ENCODE measurements around the gene SH3BGRL2. TPM values are rescaled to one million over a fixed set of nuclear protein-coding genes. Genes with fewer than 3 reads are reported as not detected.
"Not testable (repeated sequence)": the region's sequence is repeated elsewhere in the genome, so short reads cannot be mapped to it uniquely, and the experiment has no call there.

Gene SH3BGRL2
- total RNA-seq, 2 donors from 2014 or later, result 0.62 to 0.63 TPM

DNA sequence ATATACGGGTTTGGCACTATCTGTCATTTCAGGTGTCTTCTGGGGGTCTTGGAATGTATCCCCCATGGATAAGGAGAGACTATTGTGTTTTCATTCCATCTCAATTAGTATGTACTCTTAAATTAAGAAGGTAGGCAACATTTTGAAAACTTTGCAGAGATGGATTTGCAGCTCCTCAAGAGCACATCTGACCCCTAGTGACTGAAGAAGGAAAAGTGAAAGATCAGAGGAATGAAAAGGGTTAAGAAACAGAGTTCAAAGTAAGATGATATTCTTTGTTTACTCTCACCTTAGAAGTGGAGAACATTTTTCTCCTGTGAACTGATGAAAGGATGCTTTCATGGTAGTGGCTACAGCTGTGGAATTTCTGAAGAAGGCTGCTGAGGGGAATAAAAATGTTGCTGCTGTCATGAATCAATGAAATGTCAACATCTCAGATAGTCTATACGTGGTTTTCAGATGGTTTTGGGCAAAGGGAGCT is 41.5 kb downstream of the SH3BGRL2 start:
- no peaks in the 10 kb centered on the region for H3K9me3 Mint-ChIP-seq
- no peak for ATAC-seq (replicated peaks in 1 of 2)
- H3K27ac Mint-ChIP-seq, result peak overlapping the region; percentile 29
- H3K4me1 Mint-ChIP-seq (ENCODE audit: low read depth), result peaks cover 23% of the 10 kb centered on the region
- no peak for DNase-seq
- H3K4me3 Mint-ChIP-seq, result peak overlapping the region in 1 of 2 donors; percentile 32
- no peaks in the 10 kb centered on the region for H3K36me3 Mint-ChIP-seq (ENCODE audit: insufficient read depth in 2 of 2)
- H3K27me3 Mint-ChIP-seq (ENCODE audit: low read depth), result no peaks in the 10 kb centered on the region

DNA sequence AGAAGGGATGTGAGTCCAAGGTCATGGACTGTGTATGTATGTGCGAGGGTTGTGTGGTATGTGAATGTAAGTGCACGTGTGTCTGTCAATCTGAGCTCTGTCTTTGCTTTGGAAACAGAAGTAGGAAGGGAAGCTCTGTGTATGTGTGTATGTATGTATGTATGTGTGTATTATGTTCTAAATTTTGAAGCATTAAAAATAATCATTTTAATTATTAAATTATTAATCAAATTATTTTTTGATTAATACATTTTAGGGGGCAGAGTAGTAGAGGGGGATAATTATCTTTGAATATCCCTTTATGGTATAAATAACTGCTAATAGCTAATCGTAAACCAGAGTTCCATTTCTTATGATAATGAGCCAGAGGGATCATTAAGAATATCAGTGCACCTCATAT is 42.8 kb downstream of the SH3BGRL2 start:
- H3K4me3 Mint-ChIP-seq, result no peak overlapping the region
- ATAC-seq (replicated peaks in 1 of 2) (no peak), DNase-seq (no peak)
- H3K9me3 Mint-ChIP-seq, result no peaks in the 10 kb centered on the region
- no peaks in the 10 kb centered on the region for H3K36me3 Mint-ChIP-seq (ENCODE audit: insufficient read depth in 2 of 2)
- no peaks in the 10 kb centered on the region for H3K27me3 Mint-ChIP-seq (ENCODE audit: low read depth)
- H3K4me1 Mint-ChIP-seq (ENCODE audit: low read depth), result peaks cover 23% of the 10 kb centered on the region
- H3K27ac Mint-ChIP-seq, result no peak overlapping the region

DNA sequence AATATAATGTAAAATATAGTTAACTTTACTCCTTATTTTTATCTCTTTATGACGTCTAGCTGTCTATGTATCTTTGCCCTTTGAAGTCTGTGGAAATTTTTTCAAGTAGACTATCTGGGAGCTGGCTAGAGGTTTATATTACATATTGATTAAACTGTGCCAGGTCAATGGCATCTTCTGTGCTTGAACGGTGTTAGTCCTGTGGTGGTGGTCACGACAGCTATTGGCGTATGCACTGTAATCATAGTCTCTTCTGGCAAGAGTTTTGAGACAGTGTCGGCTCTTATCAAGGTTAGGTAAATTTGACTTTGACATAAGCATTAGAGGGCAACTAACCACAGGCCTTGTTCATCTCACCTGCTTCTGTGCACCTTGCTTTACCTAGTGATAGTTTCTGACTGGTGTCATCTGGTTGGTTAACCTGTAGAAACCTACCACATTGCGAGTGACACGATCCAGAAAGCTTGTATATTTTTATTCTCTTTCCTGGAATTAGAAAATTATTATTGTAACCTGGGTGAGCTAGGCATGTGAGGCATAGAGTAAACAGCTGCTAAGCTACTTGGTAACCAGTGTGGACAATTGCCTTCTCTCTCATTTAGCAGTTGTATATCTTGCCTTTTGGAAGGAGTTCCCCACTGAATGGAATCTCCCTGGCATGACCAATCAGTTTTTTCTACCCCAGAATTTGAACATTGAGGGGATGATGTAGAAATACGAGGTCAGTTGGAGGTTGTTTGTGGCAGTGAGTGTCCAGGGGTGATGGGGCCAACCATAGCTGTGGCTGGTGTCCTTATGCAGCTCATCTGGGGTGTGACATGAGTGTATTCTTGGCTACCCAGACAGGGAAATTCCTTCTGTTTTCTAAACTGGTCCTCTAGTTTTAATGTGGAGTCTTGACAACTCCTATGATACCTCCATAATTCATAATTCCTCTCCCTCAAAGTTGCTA is 45.9 kb downstream of the SH3BGRL2 start:
- no peaks in the 10 kb centered on the region for H3K36me3 Mint-ChIP-seq (ENCODE audit: insufficient read depth in 2 of 2)
- no peak for ATAC-seq (replicated peaks in 1 of 2)
- DNase-seq, result no peak
- no peak overlapping the region for H3K4me3 Mint-ChIP-seq
- H3K27me3 Mint-ChIP-seq (ENCODE audit: low read depth), result no peaks in the 10 kb centered on the region
- peaks cover 9% of the 10 kb centered on the region for H3K4me1 Mint-ChIP-seq (ENCODE audit: low read depth)
- H3K27ac Mint-ChIP-seq, result no peak overlapping the region
- no peaks in the 10 kb centered on the region for H3K9me3 Mint-ChIP-seq

GRCh38 chr6:79682682-79683081 is 51.6 kb downstream of the SH3BGRL2 start:
- not testable (repeated sequence) for H3K27me3 Mint-ChIP-seq (ENCODE audit: low read depth); H3K4me3 Mint-ChIP-seq; H3K4me1 Mint-ChIP-seq (ENCODE audit: low read depth); DNase-seq; H3K27ac Mint-ChIP-seq; H3K36me3 Mint-ChIP-seq (ENCODE audit: insufficient read depth in 2 of 2); H3K9me3 Mint-ChIP-seq; ATAC-seq (replicated peaks in 1 of 2)

DNA sequence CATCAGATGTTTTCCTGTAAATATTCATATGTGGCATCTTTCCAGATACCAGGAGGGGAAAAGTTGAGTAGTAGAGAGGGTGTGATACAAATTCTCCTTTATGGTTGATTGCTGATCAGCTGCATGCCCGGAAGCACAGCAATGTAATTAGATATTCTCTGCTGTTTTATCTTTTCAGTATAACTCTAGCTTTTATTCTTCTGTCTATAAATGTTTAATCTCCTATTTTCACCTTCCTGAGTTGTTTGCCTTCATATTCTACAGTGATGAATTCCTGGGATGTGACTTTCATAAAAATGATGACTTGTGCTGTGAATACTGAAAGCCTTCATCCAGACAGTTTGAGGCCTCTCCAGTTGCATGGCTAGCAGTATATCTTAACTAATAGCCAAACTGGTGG is 53.7 kb downstream of the SH3BGRL2 start:
- ATAC-seq (replicated peaks in 1 of 2), result no peak
- no peaks in the 10 kb centered on the region for H3K4me1 Mint-ChIP-seq (ENCODE audit: low read depth)
- no peaks in the 10 kb centered on the region for H3K9me3 Mint-ChIP-seq

DNA sequence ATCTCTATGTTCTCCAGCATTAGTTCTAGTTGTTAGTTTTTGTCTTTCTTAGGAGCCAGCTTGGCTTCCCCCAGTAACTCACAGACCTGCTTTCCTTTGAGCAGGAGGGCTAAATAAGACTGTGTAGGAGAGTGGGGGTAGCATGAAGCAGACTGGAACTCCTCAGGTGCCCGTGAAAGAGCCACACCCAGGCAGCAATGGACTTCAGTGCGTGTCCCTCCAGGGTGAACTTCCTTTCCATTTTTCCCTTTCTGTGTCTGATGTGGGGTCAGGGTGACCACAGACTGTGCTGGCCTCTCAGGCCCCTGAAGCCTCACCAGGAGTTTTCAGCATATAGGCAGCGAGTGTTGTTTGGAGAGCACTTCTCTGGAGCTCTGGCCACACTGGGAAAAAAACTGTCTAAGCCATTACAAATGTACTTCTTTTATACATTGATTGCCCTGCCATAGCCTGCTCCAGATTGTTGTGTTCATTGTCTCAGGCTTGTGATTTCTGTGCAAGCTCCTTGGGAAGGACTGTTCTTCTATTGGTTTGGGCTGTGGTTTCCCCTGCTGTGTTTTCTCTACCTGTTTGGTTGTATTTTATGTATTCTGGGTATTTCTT is 55.7 kb downstream of the SH3BGRL2 start:
- no peak for ATAC-seq (replicated peaks in 1 of 2)
- Mint-ChIP-seq H3K4me1 (ENCODE audit: low read depth) (no peaks in the 10 kb centered on the region), H3K4me3 (no peak overlapping the region), H3K27ac (no peak overlapping the region), H3K27me3 (ENCODE audit: low read depth) (no peaks in the 10 kb centered on the region), H3K36me3 (ENCODE audit: insufficient read depth in 2 of 2) (peaks cover 0 to 2% of the 10 kb centered on the region in 2 donors), H3K9me3 (no peaks in the 10 kb centered on the region)
- DNase-seq, result no peak

More for the DNA sequence above, 53.7 kb downstream of the SH3BGRL2 start:
- no peaks in the 10 kb centered on the region for H3K36me3 Mint-ChIP-seq (ENCODE audit: insufficient read depth in 2 of 2)
- no peak overlapping the region for H3K4me3 Mint-ChIP-seq
- no peak for DNase-seq
- no peaks in the 10 kb centered on the region for H3K27me3 Mint-ChIP-seq (ENCODE audit: low read depth)
- H3K27ac Mint-ChIP-seq, result no peak overlapping the region

DNA sequence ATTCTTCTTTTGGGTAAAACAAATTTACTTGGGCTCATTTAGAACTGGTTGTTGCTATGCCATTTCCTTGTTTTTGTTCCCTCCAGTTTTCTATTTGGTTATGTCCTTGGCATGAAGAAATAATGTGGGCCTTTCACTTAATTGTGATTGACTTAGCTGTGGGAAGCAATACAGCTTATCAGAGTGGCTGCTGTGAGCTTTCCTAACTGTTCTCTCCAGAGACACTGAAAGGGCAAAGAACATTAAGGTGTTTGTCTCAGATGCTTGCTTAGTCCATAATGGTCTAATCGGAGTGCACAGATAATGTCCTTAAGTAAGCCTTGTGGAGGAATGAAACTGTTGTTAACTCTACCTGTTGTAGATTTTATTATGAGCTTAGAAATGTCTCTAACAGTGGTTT is 56.6 kb downstream of the SH3BGRL2 start:
- H3K4me1 Mint-ChIP-seq (ENCODE audit: low read depth), result no peaks in the 10 kb centered on the region
- ATAC-seq (replicated peaks in 1 of 2) (no peak), DNase-seq (no peak)
- no peak overlapping the region for H3K27ac Mint-ChIP-seq
- H3K9me3 Mint-ChIP-seq, result no peaks in the 10 kb centered on the region
- H3K36me3 Mint-ChIP-seq (ENCODE audit: insufficient read depth in 2 of 2), result peaks cover 0 to 2% of the 10 kb centered on the region in 2 donors
- no peak overlapping the region for H3K4me3 Mint-ChIP-seq
- no peaks in the 10 kb centered on the region for H3K27me3 Mint-ChIP-seq (ENCODE audit: low read depth)

- H3K27me3 Mint-ChIP-seq (ENCODE audit: low read depth), result no peaks in the 10 kb centered on the region
- no peak for DNase-seq
- no peaks in the 10 kb centered on the region for H3K4me1 Mint-ChIP-seq (ENCODE audit: low read depth)
- no peak overlapping the region for H3K27ac Mint-ChIP-seq
- H3K36me3 Mint-ChIP-seq (ENCODE audit: insufficient read depth in 2 of 2), result peaks cover 0 to 2% of the 10 kb centered on the region in 2 donors
- no peak overlapping the region for H3K4me3 Mint-ChIP-seq
- H3K9me3 Mint-ChIP-seq, result peaks cover 0 to 1% of the 10 kb centered on the region in 2 donors
- no peak for ATAC-seq (replicated peaks in 1 of 2)
These were observed 63.0 kb downstream of the SH3BGRL2 start for GRCh38 chr6:79694156-79694555.

DNA sequence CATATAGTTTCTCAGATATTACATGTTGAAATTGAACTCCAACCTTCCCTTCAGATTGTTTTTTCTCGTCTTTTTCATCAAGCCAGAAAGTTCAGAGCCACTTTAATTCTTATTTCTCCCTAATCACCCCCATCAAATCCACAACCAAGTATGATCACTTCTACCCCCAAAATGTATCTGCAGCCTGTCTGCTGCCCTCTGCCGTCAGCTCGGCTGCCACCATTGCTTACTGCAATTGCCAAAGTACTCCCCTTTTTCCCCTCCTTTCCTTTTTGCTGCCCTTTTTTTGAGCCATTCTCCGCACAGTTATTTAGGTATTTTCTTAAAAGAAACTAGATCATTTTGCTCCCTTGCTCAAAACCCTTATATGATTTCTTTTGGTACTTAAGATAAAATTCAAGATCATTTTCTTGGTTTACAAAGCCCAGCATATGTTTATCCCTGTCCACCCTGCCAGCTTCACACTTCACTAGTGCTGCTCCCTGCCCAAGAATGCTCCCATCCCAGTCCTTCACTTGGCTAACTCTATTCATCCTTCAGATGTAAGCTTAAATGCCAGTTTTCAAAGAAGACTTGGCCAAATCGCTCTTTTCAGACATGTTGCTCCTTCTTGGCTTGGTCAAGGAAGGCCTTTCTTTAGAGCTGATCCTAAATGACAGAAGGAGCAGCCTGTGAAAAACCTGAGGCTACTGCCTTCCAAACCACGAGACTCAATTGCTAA is 63.7 kb downstream of the SH3BGRL2 start:
- no peak overlapping the region for H3K4me3 Mint-ChIP-seq
- H3K36me3 Mint-ChIP-seq (ENCODE audit: insufficient read depth in 2 of 2), result peaks cover 0 to 2% of the 10 kb centered on the region in 2 donors
- H3K4me1 Mint-ChIP-seq (ENCODE audit: low read depth), result no peaks in the 10 kb centered on the region
- H3K9me3 Mint-ChIP-seq, result peaks cover 0 to 1% of the 10 kb centered on the region in 2 donors
- ATAC-seq (replicated peaks in 1 of 2), result no peak
- DNase-seq, result no peak
- no peak overlapping the region for H3K27ac Mint-ChIP-seq
- no peaks in the 10 kb centered on the region for H3K27me3 Mint-ChIP-seq (ENCODE audit: low read depth)

DNA sequence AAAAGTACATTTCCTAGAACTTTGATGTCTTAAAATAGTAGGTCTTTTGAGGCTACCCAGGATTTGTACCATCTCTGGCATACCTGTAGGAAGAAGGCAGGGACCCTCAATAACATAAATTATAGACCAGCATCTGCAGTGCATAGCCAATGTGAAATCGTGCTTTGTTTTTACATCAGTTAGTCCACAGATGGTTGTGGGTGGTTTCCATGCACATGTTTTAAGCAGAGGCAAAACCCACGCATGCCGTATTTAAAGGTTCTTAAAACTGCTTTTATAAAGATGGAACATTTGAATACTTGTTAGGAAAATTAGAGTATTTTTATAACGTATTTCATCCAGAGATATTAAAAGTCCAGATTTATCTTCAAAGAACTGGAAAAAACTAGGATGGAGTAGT is 66.3 kb downstream of the SH3BGRL2 start:
- DNase-seq (no peak), ATAC-seq (replicated peaks in 1 of 2) (no peak)
- Mint-ChIP-seq H3K4me3 (no peak overlapping the region), H3K27ac (no peak overlapping the region), H3K9me3 (peaks cover 0 to 1% of the 10 kb centered on the region in 2 donors), H3K4me1 (ENCODE audit: low read depth) (peaks cover under 1% of the 10 kb centered on the region), H3K36me3 (ENCODE audit: insufficient read depth in 2 of 2) (no peaks in the 10 kb centered on the region), H3K27me3 (ENCODE audit: low read depth) (no peaks in the 10 kb centered on the region)

DNA sequence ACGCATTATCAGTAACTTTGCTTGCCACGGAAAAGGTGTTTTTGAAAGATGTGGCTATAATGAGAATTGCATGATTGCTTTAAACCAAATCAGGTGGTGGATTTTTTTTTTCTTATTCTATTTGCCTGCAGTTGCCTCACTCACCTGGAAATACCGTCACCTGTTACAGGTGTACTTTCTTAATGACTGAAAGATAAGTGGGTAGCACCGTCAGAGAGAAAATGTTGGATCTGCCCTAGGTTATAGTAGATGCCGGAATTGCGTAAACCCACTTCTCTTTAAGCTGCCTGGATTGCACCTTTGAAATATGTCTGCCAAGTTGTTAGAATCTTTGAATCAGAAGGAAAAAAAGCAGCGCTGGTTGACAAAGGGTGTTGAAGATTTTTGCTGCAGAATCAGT is 68.5 kb downstream of the SH3BGRL2 start:
- no peaks in the 10 kb centered on the region for H3K36me3 Mint-ChIP-seq (ENCODE audit: insufficient read depth in 2 of 2)
- H3K4me1 Mint-ChIP-seq (ENCODE audit: low read depth), result peaks cover 5% of the 10 kb centered on the region
- H3K27ac Mint-ChIP-seq, result no peak overlapping the region
- H3K9me3 Mint-ChIP-seq, result no peaks in the 10 kb centered on the region
- no peak for DNase-seq
- no peak overlapping the region for H3K4me3 Mint-ChIP-seq
- ATAC-seq (replicated peaks in 1 of 2), result no peak
- H3K27me3 Mint-ChIP-seq (ENCODE audit: low read depth), result no peaks in the 10 kb centered on the region

GRCh38 chr6:79702691-79703090 is 71.6 kb downstream of the SH3BGRL2 start:
- no peaks in the 10 kb centered on the region for H3K9me3 Mint-ChIP-seq
- ATAC-seq (replicated peaks in 1 of 2) (peak; percentile 93 to 94), DNase-seq (peak; percentile 39 to 40)
- H3K36me3 Mint-ChIP-seq (ENCODE audit: insufficient read depth in 2 of 2), result no peaks in the 10 kb centered on the region
- peak overlapping the region; percentile 65 for H3K27ac Mint-ChIP-seq
- H3K4me1 Mint-ChIP-seq (ENCODE audit: low read depth), result peaks cover 5% of the 10 kb centered on the region
- H3K27me3 Mint-ChIP-seq (ENCODE audit: low read depth), result no peaks in the 10 kb centered on the region
- peak overlapping the region; percentile 61 to 64 for H3K4me3 Mint-ChIP-seq

- ATAC-seq (replicated peaks in 1 of 2) (no peak), DNase-seq (no peak)
- Mint-ChIP-seq H3K27ac (no peak overlapping the region), H3K4me1 (ENCODE audit: low read depth) (peaks cover 5% of the 10 kb centered on the region), H3K4me3 (no peak overlapping the region), H3K36me3 (ENCODE audit: insufficient read depth in 2 of 2) (no peaks in the 10 kb centered on the region), H3K27me3 (ENCODE audit: low read depth) (no peaks in the 10 kb centered on the region), H3K9me3 (no peaks in the 10 kb centered on the region)
These were observed 73.1 kb downstream of the SH3BGRL2 start for GRCh38 chr6:79704200-79704599.
